Muscle of leg (tissue), 11 donors: ENCODE results near the gene TMEM132D. TPM values are rescaled to one million over a fixed set of nuclear protein-coding genes. Genes with fewer than 3 reads are reported as not detected.
A peak's percentile ranks its signal among the peaks of the same experiment; 100 is the strongest.

Source experiments
- DNase-seq: peaks from one replicate; pipeline ENCODE4 v3.0.0; 2013
- H3K27ac ChIP-seq: one replicate; pipeline ENCODE4 v1.5.1; 2013; ENCODE audit warnings: mild to moderate bottlenecking, low read length, control low read depth
- H3K27me3 ChIP-seq: one replicate; pipeline ENCODE4 v1.6.1; 2013; ENCODE audit warnings: low read length; ENCODE audit not compliant: control insufficient read depth, insufficient read depth
- H3K36me3 ChIP-seq: one replicate; pipeline ENCODE4 v1.6.1; 2013; ENCODE audit warnings: low read length; ENCODE audit not compliant: control insufficient read depth, insufficient read depth
- H3K4me1 ChIP-seq: one replicate; pipeline ENCODE4 v1.6.1; 2013; ENCODE audit warnings: low read length; ENCODE audit not compliant: control insufficient read depth, insufficient read depth
- H3K4me3 ChIP-seq: one replicate; pipeline ENCODE4 v1.5.1; 2013; ENCODE audit warnings: low read length, control low read depth
- H3K9me3 ChIP-seq: replicated peaks from 2 replicates; pipeline ENCODE4 v1.6.1; 2013; ENCODE audit warnings: low read depth, low read length; ENCODE audit not compliant: control insufficient read depth
- WGBS: methylation state at CpG from one replicate; pipeline ENCODE4 v1.1.5; 2013; ENCODE audit warnings: missing lambda C conversion rate; ENCODE audit not compliant: insufficient coverage; 5-methylcytosine and 5-hydroxymethylcytosine counted together
- polyA plus RNA-seq, 8 donors: library from polyadenylated mRNA; unstranded; fragments of 120-200 nt; gene quantifications; one replicate each; pipeline versions ENCODE4 v1.2.1 to v1.2.3, GENCODE V29; 2013; ENCODE audit warnings: inconsistent platforms in 1 of 8, low replicate concordance in 1 of 8; ENCODE audit not compliant: insufficient read length in 8 of 8, insufficient read depth in 1 of 8
- total RNA-seq: library from RNA; stranded (reverse); fragments of 120-200 nt; gene quantifications from one replicate; pipeline ENCODE4 v1.2.4, GENCODE V29; 2013

Gene TMEM132D
- total and polyA plus RNA-seq, 9 donors = 0.44 to 2.0 (median 0.85) TPM

DNA sequence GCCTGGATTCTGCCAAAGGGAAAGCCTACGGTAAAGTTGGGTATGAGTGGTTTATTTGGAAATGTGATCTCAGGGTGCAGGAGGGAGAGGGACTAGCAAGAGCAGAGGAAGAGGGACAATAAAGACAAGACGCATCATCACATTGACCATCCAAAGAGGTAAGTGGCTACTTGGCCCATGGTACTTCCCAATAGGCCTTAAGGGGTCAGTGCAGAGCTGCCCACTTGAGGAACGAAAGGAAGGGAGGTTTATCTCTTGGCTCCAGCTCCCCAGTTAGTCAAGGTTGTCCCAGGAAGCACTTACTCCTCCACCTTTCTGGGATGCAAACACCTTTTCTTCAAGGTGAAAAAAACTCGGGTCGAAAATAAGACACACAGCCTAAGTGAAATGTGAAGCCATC is 323.9 kb downstream of the TMEM132D start:
- Histone ChIP-seq H3K9me3 (no peaks in the 10 kb centered on the region), H3K27me3 (no peaks in the 10 kb centered on the region), H3K4me3 (no peak overlapping the region), H3K27ac (no peak overlapping the region), H3K36me3 (no peaks in the 10 kb centered on the region), H3K4me1 (no peaks in the 10 kb centered on the region)
- 73% methylated on average over 3 of the region's 5 CpGs for WGBS
- no peak for DNase-seq

GRCh38 chr12:129571901-129572494 is 331.8 kb downstream of the TMEM132D start:
- 80% methylated on average over 8 of the region's 17 CpGs for WGBS
- Histone ChIP-seq H3K27me3 (no peaks in the 10 kb centered on the region), H3K27ac (no peak overlapping the region), H3K4me1 (no peaks in the 10 kb centered on the region), H3K9me3 (no peaks in the 10 kb centered on the region), H3K36me3 (no peaks in the 10 kb centered on the region), H3K4me3 (no peak overlapping the region)
- no peak for DNase-seq

- no peaks in the 10 kb centered on the region for H3K36me3 ChIP-seq
- no peaks in the 10 kb centered on the region for H3K4me1 ChIP-seq
- DNase-seq = peak; percentile 3
- H3K9me3 ChIP-seq = no peaks in the 10 kb centered on the region
- no peak overlapping the region for H3K4me3 ChIP-seq
- no peaks in the 10 kb centered on the region for H3K27me3 ChIP-seq
- H3K27ac ChIP-seq = no peak overlapping the region
- 78% methylated on average over 11 of the region's 12 CpGs for WGBS
Observed at GRCh38 chr12:129570796-129571400, 332.9 kb downstream of the TMEM132D start.

DNA sequence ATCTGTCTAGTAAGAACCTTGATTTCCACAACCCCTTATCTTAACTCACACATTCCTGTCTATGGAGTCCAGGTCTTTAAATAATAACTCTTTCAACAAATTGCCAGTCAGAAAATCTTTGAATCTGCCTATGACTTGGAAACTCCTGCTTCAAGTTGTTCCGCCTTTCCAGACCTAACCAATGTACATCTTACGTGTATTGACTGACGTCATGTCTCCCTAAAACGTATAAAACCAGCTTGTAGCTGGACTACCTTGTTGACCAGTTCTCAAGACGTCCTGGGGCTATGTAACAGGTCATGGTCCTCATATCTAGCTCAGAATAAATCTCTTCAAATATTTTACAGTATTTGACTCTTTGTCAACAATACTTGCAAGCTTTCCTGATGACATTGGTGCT is 337.0 kb downstream of the TMEM132D start:
- H3K9me3 ChIP-seq = no peaks in the 10 kb centered on the region
- no peaks in the 10 kb centered on the region for H3K27me3 ChIP-seq

GRCh38 chr12:129564768-129565167 is 339.1 kb downstream of the TMEM132D start:
- no peaks in the 10 kb centered on the region for H3K27me3 ChIP-seq
- H3K9me3 ChIP-seq = no peaks in the 10 kb centered on the region
- H3K27ac ChIP-seq = no peak overlapping the region
- WGBS = 89% methylated on average over 1 of the region's 2 CpGs
- no peaks in the 10 kb centered on the region for H3K36me3 ChIP-seq
- H3K4me1 ChIP-seq = peaks cover 11% of the 10 kb centered on the region
- no peak overlapping the region for H3K4me3 ChIP-seq
- no peak for DNase-seq

More for the DNA sequence above, 337.0 kb downstream of the TMEM132D start:
- Histone ChIP-seq H3K4me1 (peaks cover 3% of the 10 kb centered on the region), H3K36me3 (no peaks in the 10 kb centered on the region), H3K4me3 (no peak overlapping the region), H3K27ac (no peak overlapping the region)
- DNase-seq = no peak
- WGBS = 92% methylated on average over 3 of the region's 5 CpGs

DNA sequence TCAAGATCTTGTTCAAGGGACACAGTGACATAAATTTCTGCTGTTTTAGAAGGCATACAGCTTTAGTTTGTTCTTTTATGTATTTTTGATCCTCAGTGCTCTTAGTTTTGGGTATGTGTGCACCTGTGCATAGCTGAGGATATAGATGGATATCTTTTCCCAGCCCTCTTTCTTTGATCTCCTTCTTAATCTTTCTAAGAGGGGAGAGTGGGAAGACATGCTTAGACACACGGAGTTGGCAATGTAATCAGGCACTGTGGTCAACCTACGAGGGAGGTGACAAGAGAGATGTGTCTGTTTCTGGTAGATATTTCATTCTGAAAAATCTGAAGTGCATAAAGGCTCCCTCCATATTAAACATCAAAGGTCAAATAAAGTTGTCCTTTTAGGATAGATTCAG is 340.6 kb downstream of the TMEM132D start:
- no peak for DNase-seq
- Histone ChIP-seq H3K4me1 (peaks cover 11% of the 10 kb centered on the region), H3K4me3 (no peak overlapping the region), H3K36me3 (no peaks in the 10 kb centered on the region), H3K9me3 (no peaks in the 10 kb centered on the region), H3K27ac (no peak overlapping the region), H3K27me3 (no peaks in the 10 kb centered on the region)
- no CpG with 5 or more reads among the region's 2 CpGs for WGBS

DNA sequence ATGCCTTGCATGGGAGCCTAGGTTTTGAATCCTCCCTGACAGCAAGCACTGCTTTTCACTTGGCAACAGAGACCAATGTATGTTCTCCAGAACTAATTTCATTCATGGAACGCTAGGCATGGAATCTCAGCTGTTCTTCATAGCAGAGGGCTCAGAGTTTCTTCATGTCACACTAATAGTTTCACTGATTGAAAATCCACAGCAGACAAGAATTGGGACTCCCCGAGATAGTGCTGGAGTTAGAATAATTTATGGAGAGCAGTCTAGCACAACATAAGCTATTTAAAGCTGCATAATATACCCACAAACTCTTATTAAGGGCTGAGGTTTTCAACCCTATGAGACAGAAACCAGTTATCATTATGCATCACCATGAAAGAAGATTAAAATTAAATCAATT is 342.5 kb downstream of the TMEM132D start:
- no CpG with 5 or more reads among the region's 2 CpGs for WGBS
- peak overlapping the region; percentile 60 for H3K27ac ChIP-seq
- no peak overlapping the region for H3K4me3 ChIP-seq
- DNase-seq = peak; percentile 85
- no peaks in the 10 kb centered on the region for H3K27me3 ChIP-seq
- peaks cover 11% of the 10 kb centered on the region for H3K4me1 ChIP-seq
- H3K36me3 ChIP-seq = no peaks in the 10 kb centered on the region
- H3K9me3 ChIP-seq = no peaks in the 10 kb centered on the region

DNA sequence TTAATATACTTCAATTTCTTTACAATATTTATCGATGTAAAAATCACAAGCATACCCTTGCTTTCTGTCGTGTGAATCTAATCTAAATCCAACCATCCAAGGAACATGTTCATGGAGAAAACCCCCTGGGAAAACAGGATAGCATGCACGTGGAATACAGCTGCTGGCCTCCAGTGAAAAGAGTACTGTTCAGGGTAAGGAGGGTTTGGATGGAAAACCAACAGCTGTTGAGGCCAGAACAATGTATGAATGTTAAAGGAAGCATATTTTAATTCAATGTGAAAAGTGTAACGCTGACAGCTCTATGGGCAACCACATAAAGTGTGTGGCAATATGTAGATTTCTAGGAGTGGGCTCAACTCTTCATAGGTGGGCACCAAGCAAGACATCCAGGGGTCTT is 344.0 kb downstream of the TMEM132D start:
- Histone ChIP-seq H3K4me1 (peaks cover 11% of the 10 kb centered on the region), H3K4me3 (no peak overlapping the region), H3K9me3 (no peaks in the 10 kb centered on the region), H3K27ac (peak overlapping the region; percentile 71), H3K36me3 (no peaks in the 10 kb centered on the region), H3K27me3 (no peaks in the 10 kb centered on the region)
- 14% methylated on average over 1 of the region's 4 CpGs for WGBS
- DNase-seq = peak; percentile 81

GRCh38 chr12:129558036-129558435 is 345.8 kb downstream of the TMEM132D start:
- H3K4me3 ChIP-seq = no peak overlapping the region
- 69% methylated on average over 2 of the region's 2 CpGs for WGBS
- peaks cover 7% of the 10 kb centered on the region for H3K9me3 ChIP-seq
- H3K36me3 ChIP-seq = no peaks in the 10 kb centered on the region
- H3K27me3 ChIP-seq = no peaks in the 10 kb centered on the region
- H3K4me1 ChIP-seq = peaks cover 11% of the 10 kb centered on the region
- H3K27ac ChIP-seq = no peak overlapping the region
- DNase-seq = no peak

- Histone ChIP-seq H3K9me3 (peaks cover 7% of the 10 kb centered on the region), H3K4me3 (no peak overlapping the region), H3K27me3 (no peaks in the 10 kb centered on the region), H3K4me1 (peaks cover 7% of the 10 kb centered on the region), H3K27ac (no peak overlapping the region), H3K36me3 (no peaks in the 10 kb centered on the region)
- peak; percentile 12 for DNase-seq
- 63% methylated on average over 5 of the region's 9 CpGs for WGBS
Observed at GRCh38 chr12:129556082-129556481, 347.7 kb downstream of the TMEM132D start.
